Measurements from ENCODE around the gene TNFSF13. TPM values are rescaled to one million over a fixed set of nuclear protein-coding genes. Genes with fewer than 3 reads are reported as not detected.
A peak's percentile ranks its signal among the peaks of the same experiment; 100 is the strongest.

TNFSF13 gene
- polyA plus RNA-seq, 2 donors, result 5.4 to 5.6 TPM

GRCh38 chr17:7551396-7551795, 7.2 kb upstream of the TNFSF13 start:
- Histone ChIP-seq H3K4me3 (ENCODE audit: low read depth in 1 of 2, low read length in 2 of 2) (no peak overlapping the region), H3K9me3 (ENCODE audit: control insufficient read depth in 2 of 2, insufficient read depth in 1 of 2, low read depth in 1 of 2, low read length in 1 of 2) (no peaks in the 10 kb centered on the region), H3K27me3 (ENCODE audit: control insufficient read depth in 1 of 2, insufficient read depth in 2 of 2, low read length in 2 of 2) (no peaks in the 10 kb centered on the region), H3K36me3 (ENCODE audit: control insufficient read depth in 2 of 2, insufficient read depth in 2 of 2, low read length in 1 of 2) (no peaks in the 10 kb centered on the region), H3K27ac (ENCODE audit: low read depth in 2 of 2, low read length in 1 of 2) (no peak overlapping the region), H3K4me1 (ENCODE audit: control insufficient read depth in 2 of 2, insufficient read depth in 2 of 2, low read length in 1 of 2) (peaks cover 2 to 7% of the 10 kb centered on the region in 2 donors)
- 74 to 88% methylated on average over 4 of the region's 4 CpGs for WGBS, 2 donors

- Histone ChIP-seq H3K36me3 (ENCODE audit: control insufficient read depth in 2 of 2, insufficient read depth in 2 of 2, low read length in 1 of 2) (no peaks in the 10 kb centered on the region), H3K27ac (ENCODE audit: low read depth in 2 of 2, low read length in 1 of 2) (no peak overlapping the region), H3K27me3 (ENCODE audit: control insufficient read depth in 1 of 2, insufficient read depth in 2 of 2, low read length in 2 of 2) (no peaks in the 10 kb centered on the region), H3K9me3 (ENCODE audit: control insufficient read depth in 2 of 2, insufficient read depth in 1 of 2, low read depth in 1 of 2, low read length in 1 of 2) (no peaks in the 10 kb centered on the region), H3K4me3 (ENCODE audit: low read depth in 1 of 2, low read length in 2 of 2) (no peak overlapping the region), H3K4me1 (ENCODE audit: control insufficient read depth in 2 of 2, insufficient read depth in 2 of 2, low read length in 1 of 2) (peaks cover 2 to 10% of the 10 kb centered on the region in 2 donors)
- WGBS, 2 donors, result 76 to 83% methylated on average over 6 of the region's 6 CpGs
Measured at GRCh38 chr17:7552621-7553051, 5.9 kb upstream of the TNFSF13 start.

- Histone ChIP-seq H3K36me3 (ENCODE audit: control insufficient read depth in 2 of 2, insufficient read depth in 2 of 2, low read length in 1 of 2) (no peaks in the 10 kb centered on the region), H3K4me3 (ENCODE audit: low read depth in 1 of 2, low read length in 2 of 2) (no peak overlapping the region), H3K27me3 (ENCODE audit: control insufficient read depth in 1 of 2, insufficient read depth in 2 of 2, low read length in 2 of 2) (no peaks in the 10 kb centered on the region), H3K9me3 (ENCODE audit: control insufficient read depth in 2 of 2, insufficient read depth in 1 of 2, low read depth in 1 of 2, low read length in 1 of 2) (no peaks in the 10 kb centered on the region), H3K27ac (ENCODE audit: low read depth in 2 of 2, low read length in 1 of 2) (no peak overlapping the region), H3K4me1 (ENCODE audit: control insufficient read depth in 2 of 2, insufficient read depth in 2 of 2, low read length in 1 of 2) (peaks cover 2 to 15% of the 10 kb centered on the region in 2 donors)
- 95 to 97% methylated on average over 1 of the region's 1 CpG for WGBS, 2 donors
Measured at GRCh38 chr17:7553356-7553755, 5.2 kb upstream of the TNFSF13 start.

GRCh38 chr17:7555320-7555948, 3.1 kb upstream of the TNFSF13 start:
- 73 to 76% methylated on average over 10 of the region's 10 CpGs for WGBS, 2 donors
- no peak overlapping the region for H3K27ac ChIP-seq (ENCODE audit: low read depth in 2 of 2, low read length in 1 of 2)
- H3K36me3 ChIP-seq (ENCODE audit: control insufficient read depth in 2 of 2, insufficient read depth in 2 of 2, low read length in 1 of 2), result no peaks in the 10 kb centered on the region
- no peaks in the 10 kb centered on the region for H3K9me3 ChIP-seq (ENCODE audit: control insufficient read depth in 2 of 2, insufficient read depth in 1 of 2, low read depth in 1 of 2, low read length in 1 of 2)
- H3K4me3 ChIP-seq (ENCODE audit: low read depth in 1 of 2, low read length in 2 of 2), result no peak overlapping the region
- peaks cover 5 to 20% of the 10 kb centered on the region in 2 donors for H3K4me1 ChIP-seq (ENCODE audit: control insufficient read depth in 2 of 2, insufficient read depth in 2 of 2, low read length in 1 of 2)
- no peaks in the 10 kb centered on the region for H3K27me3 ChIP-seq (ENCODE audit: control insufficient read depth in 1 of 2, insufficient read depth in 2 of 2, low read length in 2 of 2)

GRCh38 chr17:7556627-7557026, 1.9 kb upstream of the TNFSF13 start:
- H3K9me3 ChIP-seq (ENCODE audit: control insufficient read depth in 2 of 2, insufficient read depth in 1 of 2, low read depth in 1 of 2, low read length in 1 of 2), result no peaks in the 10 kb centered on the region
- no peak overlapping the region for H3K4me3 ChIP-seq (ENCODE audit: low read depth in 1 of 2, low read length in 2 of 2)
- H3K27me3 ChIP-seq (ENCODE audit: control insufficient read depth in 1 of 2, insufficient read depth in 2 of 2, low read length in 2 of 2), result no peaks in the 10 kb centered on the region
- no peaks in the 10 kb centered on the region for H3K36me3 ChIP-seq (ENCODE audit: control insufficient read depth in 2 of 2, insufficient read depth in 2 of 2, low read length in 1 of 2)
- WGBS, 2 donors, result 76 to 85% methylated on average over 12 of the region's 12 CpGs
- peak overlapping the region; percentile 81 to 91 for H3K27ac ChIP-seq (ENCODE audit: low read depth in 2 of 2, low read length in 1 of 2)
- peaks cover 5 to 20% of the 10 kb centered on the region in 2 donors for H3K4me1 ChIP-seq (ENCODE audit: control insufficient read depth in 2 of 2, insufficient read depth in 2 of 2, low read length in 1 of 2)

GRCh38 chr17:7557147-7557764, 1.3 kb upstream of the TNFSF13 start:
- no peaks in the 10 kb centered on the region for H3K36me3 ChIP-seq (ENCODE audit: control insufficient read depth in 2 of 2, insufficient read depth in 2 of 2, low read length in 1 of 2)
- H3K9me3 ChIP-seq (ENCODE audit: control insufficient read depth in 2 of 2, insufficient read depth in 1 of 2, low read depth in 1 of 2, low read length in 1 of 2), result no peaks in the 10 kb centered on the region
- H3K27me3 ChIP-seq (ENCODE audit: control insufficient read depth in 1 of 2, insufficient read depth in 2 of 2, low read length in 2 of 2), result no peaks in the 10 kb centered on the region
- no peak overlapping the region for H3K4me3 ChIP-seq (ENCODE audit: low read depth in 1 of 2, low read length in 2 of 2)
- peaks cover 5 to 20% of the 10 kb centered on the region in 2 donors for H3K4me1 ChIP-seq (ENCODE audit: control insufficient read depth in 2 of 2, insufficient read depth in 2 of 2, low read length in 1 of 2)
- WGBS, 2 donors, result 47 to 48% methylated on average over 18 to 19 of the region's 19 CpGs
- H3K27ac ChIP-seq (ENCODE audit: low read depth in 2 of 2, low read length in 1 of 2), result peak overlapping the region; percentile 81 to 91

- no peaks in the 10 kb centered on the region for H3K36me3 ChIP-seq (ENCODE audit: control insufficient read depth in 2 of 2, insufficient read depth in 2 of 2, low read length in 1 of 2)
- peak overlapping the region; percentile 91 to 98 for H3K27ac ChIP-seq (ENCODE audit: low read depth in 2 of 2, low read length in 1 of 2)
- H3K27me3 ChIP-seq (ENCODE audit: control insufficient read depth in 1 of 2, insufficient read depth in 2 of 2, low read length in 2 of 2), result no peaks in the 10 kb centered on the region
- peak overlapping the region; percentile 25 to 31 for H3K4me3 ChIP-seq (ENCODE audit: low read depth in 1 of 2, low read length in 2 of 2)
- 9 to 11% methylated on average over 21 of the region's 21 CpGs for WGBS, 2 donors
- H3K4me1 ChIP-seq (ENCODE audit: control insufficient read depth in 2 of 2, insufficient read depth in 2 of 2, low read length in 1 of 2), result peaks cover 5 to 20% of the 10 kb centered on the region in 2 donors
- no peaks in the 10 kb centered on the region for H3K9me3 ChIP-seq (ENCODE audit: control insufficient read depth in 2 of 2, insufficient read depth in 1 of 2, low read depth in 1 of 2, low read length in 1 of 2)
Measured at GRCh38 chr17:7557775-7558543, 591 bp upstream of the TNFSF13 start.

- WGBS, 2 donors, result 48 to 58% methylated on average over 18 of the region's 18 CpGs
- Histone ChIP-seq H3K4me3 (ENCODE audit: low read depth in 1 of 2, low read length in 2 of 2) (no peak overlapping the region), H3K27ac (ENCODE audit: low read depth in 2 of 2, low read length in 1 of 2) (peak overlapping the region; percentile 91 to 98), H3K36me3 (ENCODE audit: control insufficient read depth in 2 of 2, insufficient read depth in 2 of 2, low read length in 1 of 2) (peaks cover 0 to 9% of the 10 kb centered on the region in 2 donors), H3K9me3 (ENCODE audit: control insufficient read depth in 2 of 2, insufficient read depth in 1 of 2, low read depth in 1 of 2, low read length in 1 of 2) (no peaks in the 10 kb centered on the region), H3K4me1 (ENCODE audit: control insufficient read depth in 2 of 2, insufficient read depth in 2 of 2, low read length in 1 of 2) (peaks cover 8 to 24% of the 10 kb centered on the region in 2 donors), H3K27me3 (ENCODE audit: control insufficient read depth in 1 of 2, insufficient read depth in 2 of 2, low read length in 2 of 2) (no peaks in the 10 kb centered on the region)
Measured at GRCh38 chr17:7559320-7560171, 996 bp downstream of the TNFSF13 start.

Measured in esophagus (tissue), 2 donors.